Lower leg skin (tissue), 4 donors: ENCODE measurements around the gene PLXDC1. TPM values are rescaled to one million over a fixed set of nuclear protein-coding genes. Genes with fewer than 3 reads are reported as not detected.
A peak's percentile ranks its signal among the peaks of the same experiment; 100 is the strongest.

Source experiments
- DNase-seq, 2 donors: peaks; one replicate each; pipeline ENCODE4 v3.0.0-alpha.2; 2019; ENCODE audit warnings: low spot score in 2 of 2
- H3K4me3 ChIP-seq: fragments of 200-600 bp; sonication (generic); 2 replicates; pipeline ENCODE4 v1.5.1; 2017; ENCODE audit warnings: mild to moderate bottlenecking, low read depth; ENCODE audit not compliant: poor library complexity, severe bottlenecking
- POLR2A ChIP-seq, 2 donors: fragments of 450-650 bp; IDR thresholded peaks; one replicate each; pipeline ENCODE4 v1.6.1; 2016 to 2017; ENCODE audit warnings: antibody characterized with exemption in 2 of 2, mild to moderate bottlenecking in 1 of 2, moderate library complexity in 1 of 2
- WGBS, 2 donors: methylation state at CpG; one replicate each; pipeline ENCODE4 v1.1.5; 2018; 5-methylcytosine and 5-hydroxymethylcytosine counted together
- intact Hi-C: fragments of 100-400 bp; cut with DNase I; formaldehyde crosslinking; loops from one replicate; pipeline ENCODE4 v1.15.0; 2023; ENCODE audit warnings: low total_unique reads
- total RNA-seq, 4 donors: library from RNA; depleted of rRNA; stranded (reverse); fragments of >200 nt; gene quantifications; one replicate each; pipeline ENCODE4 v1.1.0, GENCODE V29; 2016
- TF ChIP-seq, protein P1 (sequence below), 3 donors: fragments of 450-650 bp; IDR thresholded peaks; one replicate each; pipeline ENCODE4 v1.5.1; 2016; ENCODE audit warnings: antibody characterized with exemption in 3 of 3, mild to moderate bottlenecking in 3 of 3, moderate library complexity in 2 of 3

Gene PLXDC1
- total RNA-seq, 4 donors from 2014 or later: 2.7 to 8.1 (median 5.2) TPM

DNA sequence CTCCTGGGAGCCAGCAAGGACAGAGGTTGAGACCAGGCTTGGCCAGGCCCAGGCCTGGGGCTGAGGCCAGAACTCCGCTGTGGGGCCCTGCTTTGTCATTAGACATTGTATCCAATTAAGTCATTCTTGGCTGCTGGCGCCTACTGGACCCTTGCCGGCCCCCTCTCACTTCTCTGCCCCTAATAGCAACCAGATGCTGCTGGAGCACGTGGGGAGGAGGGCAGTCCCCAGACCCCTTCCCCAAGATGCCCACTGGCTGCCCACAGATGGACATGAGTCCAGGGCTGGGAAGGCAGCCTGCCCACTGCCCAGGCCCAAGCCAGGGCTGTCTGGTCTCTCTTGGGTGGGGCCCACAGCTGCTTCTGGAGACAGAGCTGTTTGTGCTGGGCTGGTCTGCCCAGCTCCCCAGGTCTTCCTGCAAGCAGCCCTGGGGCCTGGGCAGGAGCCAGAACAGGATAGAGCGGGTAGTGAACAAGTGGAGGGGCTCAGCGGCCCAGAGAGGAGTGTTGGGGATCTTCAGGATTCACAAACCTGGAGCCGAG is 7.8 kb downstream of the PLXDC1 start:
- intact Hi-C loops: no loop called here
- H3K4me3 ChIP-seq: no peak overlapping the region
- whole genome bisulfite sequencing, 2 donors: 47 to 68% methylated on average over 6 to 7 of the region's 7 CpGs
- no peak for TF ChIP-seq POLR2A (IDR thresholded peaks at IDR 0.05)
- TF ChIP-seq, protein P1, sequence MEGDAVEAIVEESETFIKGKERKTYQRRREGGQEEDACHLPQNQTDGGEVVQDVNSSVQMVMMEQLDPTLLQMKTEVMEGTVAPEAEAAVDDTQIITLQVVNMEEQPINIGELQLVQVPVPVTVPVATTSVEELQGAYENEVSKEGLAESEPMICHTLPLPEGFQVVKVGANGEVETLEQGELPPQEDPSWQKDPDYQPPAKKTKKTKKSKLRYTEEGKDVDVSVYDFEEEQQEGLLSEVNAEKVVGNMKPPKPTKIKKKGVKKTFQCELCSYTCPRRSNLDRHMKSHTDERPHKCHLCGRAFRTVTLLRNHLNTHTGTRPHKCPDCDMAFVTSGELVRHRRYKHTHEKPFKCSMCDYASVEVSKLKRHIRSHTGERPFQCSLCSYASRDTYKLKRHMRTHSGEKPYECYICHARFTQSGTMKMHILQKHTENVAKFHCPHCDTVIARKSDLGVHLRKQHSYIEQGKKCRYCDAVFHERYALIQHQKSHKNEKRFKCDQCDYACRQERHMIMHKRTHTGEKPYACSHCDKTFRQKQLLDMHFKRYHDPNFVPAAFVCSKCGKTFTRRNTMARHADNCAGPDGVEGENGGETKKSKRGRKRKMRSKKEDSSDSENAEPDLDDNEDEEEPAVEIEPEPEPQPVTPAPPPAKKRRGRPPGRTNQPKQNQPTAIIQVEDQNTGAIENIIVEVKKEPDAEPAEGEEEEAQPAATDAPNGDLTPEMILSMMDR (IDR thresholded peaks at IDR 0.05): no peak
- DNase-seq: peak in 1 of 2 donors; percentile 89

DNA sequence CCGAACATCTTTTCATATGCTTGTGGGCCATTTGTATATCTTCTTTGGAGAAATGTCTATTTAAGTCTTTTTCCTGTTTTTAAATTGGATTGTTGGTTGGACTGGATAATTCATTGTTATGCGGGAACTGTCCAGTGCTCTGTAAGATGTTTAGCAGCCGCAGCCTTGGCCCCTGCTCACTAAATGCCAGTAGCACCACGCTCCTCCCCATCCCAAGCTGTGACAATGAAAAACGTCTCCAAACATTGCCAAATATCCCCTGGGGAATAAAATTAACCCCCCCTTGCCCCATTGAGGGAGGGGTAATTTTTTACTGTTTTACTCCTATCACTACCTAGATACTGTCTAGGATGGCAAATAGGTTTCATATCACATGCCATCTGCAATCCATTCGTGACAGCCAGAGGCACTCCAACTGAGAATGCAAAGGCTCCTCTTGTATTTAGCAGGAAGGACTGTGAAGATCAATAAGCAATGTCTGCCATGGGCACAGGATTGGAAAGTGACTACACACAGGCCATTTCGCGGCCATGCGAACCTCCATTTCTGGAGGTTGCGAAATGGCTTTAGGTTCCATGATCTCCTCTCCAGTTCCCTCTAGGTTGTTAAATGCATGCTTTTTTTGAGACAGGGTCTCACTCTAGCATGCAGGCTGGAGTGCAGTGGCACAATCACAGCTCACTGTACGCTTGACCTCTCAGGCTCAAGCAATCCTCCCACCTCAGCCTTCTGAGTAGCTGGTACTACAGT is 9.3 kb downstream of the PLXDC1 start:
- no peak overlapping the region for H3K4me3 ChIP-seq
- no peak for TF ChIP-seq POLR2A (IDR thresholded peaks at IDR 0.05)
- TF ChIP-seq, protein P1 (IDR thresholded peaks at IDR 0.05): no peak
- WGBS, 2 donors: 90 to 91% methylated on average over 11 of the region's 11 CpGs
- DNase-seq: no peak
- intact Hi-C loops: no loop called here

DNA sequence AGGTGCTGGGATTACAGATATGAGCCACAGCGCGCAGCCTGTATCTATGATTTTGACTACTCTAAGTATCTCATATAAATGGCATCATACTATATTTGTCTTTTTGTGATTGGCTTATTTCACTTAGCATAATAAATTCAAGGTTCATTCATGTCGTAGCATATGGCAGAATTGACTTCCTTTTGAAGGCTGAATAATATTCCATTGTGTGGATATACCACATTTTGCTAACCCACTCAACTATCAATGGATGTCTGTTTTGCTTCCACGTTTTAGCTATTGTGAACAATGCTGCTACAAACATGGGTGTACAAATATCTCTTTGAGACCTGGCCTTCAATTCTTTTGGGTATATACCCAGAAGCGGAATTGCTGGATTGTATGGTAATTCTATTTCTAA is 10.1 kb downstream of the PLXDC1 start:
- DNase-seq: no peak
- TF ChIP-seq, protein P1 (IDR thresholded peaks at IDR 0.05): no peak
- no peak for TF ChIP-seq POLR2A (IDR thresholded peaks at IDR 0.05)
- intact Hi-C loops: no loop called here
- 97 to 99% methylated on average over 5 of the region's 5 CpGs for WGBS, 2 donors
- H3K4me3 ChIP-seq: no peak overlapping the region

DNA sequence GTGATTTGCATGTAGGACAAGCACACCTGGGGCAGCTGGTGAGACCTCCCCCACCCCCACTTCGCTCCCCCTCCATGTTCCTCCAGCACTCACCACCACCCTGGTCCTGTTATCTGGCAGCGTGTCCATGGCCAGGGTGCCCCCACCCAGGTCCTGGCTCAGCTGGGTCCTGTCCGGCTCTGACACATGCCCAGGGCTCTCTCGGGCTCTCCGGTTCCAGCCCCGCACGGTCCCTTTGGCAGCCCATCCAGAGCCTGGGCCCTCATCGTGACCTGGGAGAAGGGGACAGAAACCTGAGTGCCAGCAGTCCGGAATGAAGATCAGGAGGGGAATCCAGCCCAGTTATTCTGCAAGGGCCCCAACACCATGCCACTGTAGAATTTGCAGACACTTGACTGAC is 11.9 kb downstream of the PLXDC1 start:
- WGBS, 2 donors: 93 to 96% methylated on average over 8 to 9 of the region's 9 CpGs
- TF ChIP-seq, protein P1 (IDR thresholded peaks at IDR 0.05): no peak
- TF ChIP-seq POLR2A (IDR thresholded peaks at IDR 0.05): no peak
- intact Hi-C loops: loop anchor here (10.0 kb wide), 1 partner anchor 55 kb away; no protein-coding TSS in a partner anchor
- DNase-seq: no peak
- H3K4me3 ChIP-seq: no peak overlapping the region

DNA sequence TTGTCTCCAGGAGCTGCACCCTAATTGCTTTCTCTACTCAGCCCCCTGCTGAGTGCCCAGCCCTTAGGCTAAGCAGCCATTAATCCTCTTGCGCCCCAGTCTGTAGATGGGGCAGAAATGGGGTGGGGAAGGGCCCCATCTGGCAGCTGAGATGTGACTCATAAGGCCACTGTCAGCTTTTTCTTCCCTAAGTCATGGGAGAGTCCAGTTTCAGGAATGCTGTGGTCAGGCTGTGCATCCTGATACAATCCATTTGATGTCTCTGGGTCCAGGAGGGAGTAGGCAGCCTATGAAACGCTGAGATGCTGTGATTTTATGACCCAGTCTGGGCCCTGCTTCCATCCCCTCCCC is 12.3 kb downstream of the PLXDC1 start:
- DNase-seq: no peak
- intact Hi-C loops: loop anchor here (10.0 kb wide), 1 partner anchor 54 kb away; no protein-coding TSS in a partner anchor
- WGBS, 2 donors: 26 to 57% methylated on average over 2 of the region's 2 CpGs
- no peak overlapping the region for H3K4me3 ChIP-seq
- TF ChIP-seq, protein P1 (IDR thresholded peaks at IDR 0.05): no peak
- no peak for TF ChIP-seq POLR2A (IDR thresholded peaks at IDR 0.05)
